Ascending aorta (tissue), 2 donors: ENCODE measurements around the gene ZCCHC13. TPM values are rescaled to one million over a fixed set of nuclear protein-coding genes. Genes with fewer than 3 reads are reported as not detected.

Source experiments
- DNase-seq, 2 donors: peaks; one replicate each; pipeline ENCODE4 v3.0.0-alpha.2; 2019; ENCODE audit warnings: low spot score in 2 of 2
- H3K27ac ChIP-seq, 2 donors: fragments of 200-600 bp; sonication (generic); one replicate each; pipeline ENCODE4 v1.5.1; 2016 to 2017; ENCODE audit warnings: mild to moderate bottlenecking in 1 of 2
- H3K27me3 ChIP-seq: fragments of 200-600 bp; sonication (generic); one replicate; pipeline ENCODE4 v1.5.1; 2017
- H3K36me3 ChIP-seq, 2 donors: fragments of 200-600 bp; sonication (generic); one replicate each; pipeline ENCODE4 v1.5.1; 2016
- H3K4me1 ChIP-seq, 2 donors: fragments of 200-600 bp; sonication (generic); one replicate each; pipeline ENCODE4 v1.5.1; 2016 to 2017; ENCODE audit warnings: mild to moderate bottlenecking in 1 of 2
- H3K4me3 ChIP-seq, 2 donors: fragments of 200-600 bp; sonication (generic); one replicate each; pipeline ENCODE4 v1.5.1; 2016 to 2017; ENCODE audit warnings: mild to moderate bottlenecking in 1 of 2
- H3K9me3 ChIP-seq, 2 donors: fragments of 200-600 bp; sonication (generic); one replicate each; pipeline ENCODE4 v1.5.1; 2016
- CTCF ChIP-seq, 3 experiments: fragments of 200-600 bp in 2 of 3; fragments of 450-650 bp in 1 of 3; sonication (generic) in 2 of 3; IDR thresholded peaks; one replicate each; pipeline ENCODE4 v1.5.1; 2016 to 2019; ENCODE audit warnings: antibody characterized with exemption in 3 of 3, mild to moderate bottlenecking in 1 of 3, moderate library complexity in 1 of 3
- intact Hi-C: fragments of 100-400 bp; cut with DNase I; formaldehyde crosslinking; loops from one replicate; pipeline ENCODE4 v1.15.1; 2023
- total RNA-seq: library from RNA; depleted of rRNA; stranded (reverse); fragments of >200 nt; gene quantifications from one replicate; pipeline ENCODE4 v1.1.0, GENCODE V29; 2016

The ZCCHC13 gene
- total RNA-seq, 1 donor from 2014 or later, result not detected

DNA sequence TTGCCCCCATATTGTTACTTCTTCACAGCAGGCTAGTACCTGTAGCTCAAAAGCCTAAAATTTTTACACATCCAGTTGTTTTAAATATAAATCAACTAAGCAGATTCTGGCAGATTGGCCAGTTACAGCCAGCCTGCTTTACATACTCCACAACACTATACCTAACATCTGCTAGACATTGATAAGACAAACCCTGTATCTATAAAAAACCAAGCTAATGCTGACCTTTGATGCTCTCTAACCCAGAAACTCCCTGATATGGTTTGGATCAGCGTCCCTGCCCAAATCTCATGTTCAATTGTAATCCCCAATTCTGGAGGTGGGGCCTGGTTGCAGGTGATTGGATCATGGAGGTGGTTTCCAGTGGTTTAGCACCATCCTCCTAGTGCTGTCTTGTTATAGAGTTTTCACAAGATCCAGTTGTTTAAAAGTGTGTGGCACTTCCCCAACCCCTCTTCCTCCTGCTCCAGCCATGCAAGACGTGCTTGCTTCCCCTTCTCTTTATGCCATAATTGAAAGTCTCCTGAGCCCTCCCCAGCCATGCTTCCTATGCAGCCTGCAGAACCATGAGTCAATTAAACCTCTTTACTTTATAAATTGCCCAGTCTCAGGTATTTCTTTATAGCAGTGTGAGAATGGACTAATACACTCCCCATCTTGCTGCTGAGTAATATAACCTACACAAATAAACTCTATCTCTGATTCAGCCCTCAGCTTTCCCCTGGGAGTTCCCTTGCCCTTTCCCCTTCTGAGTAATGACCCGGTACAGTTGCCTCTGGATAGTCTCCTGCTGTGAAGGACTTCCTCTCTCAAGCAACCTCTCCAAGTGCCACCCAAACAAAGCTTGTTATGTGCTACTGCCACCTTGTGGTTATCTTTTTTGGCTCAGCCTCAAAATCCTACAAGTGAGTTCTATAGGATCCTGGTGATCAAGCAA is 39.6 kb downstream of the ZCCHC13 start:
- TF ChIP-seq CTCF (IDR thresholded peaks at IDR 0.05), result peak; percentile 20 to 61 (median 34)
- H3K27ac ChIP-seq, result no peak overlapping the region
- H3K36me3 ChIP-seq, result no peaks in the 10 kb centered on the region
- H3K27me3 ChIP-seq, result no peaks in the 10 kb centered on the region
- intact Hi-C loops, result loop anchor here (1.0 kb wide), 1 partner anchor 488 kb away; no protein-coding TSS in a partner anchor
- H3K4me1 ChIP-seq, result no peaks in the 10 kb centered on the region
- H3K9me3 ChIP-seq, result peaks cover 4 to 12% of the 10 kb centered on the region in 2 donors
- H3K4me3 ChIP-seq, result no peak overlapping the region
- DNase-seq, result peak in 1 of 2 donors; percentile 77

- no peaks in the 10 kb centered on the region for H3K36me3 ChIP-seq
- no peak for DNase-seq
- H3K4me1 ChIP-seq, result no peaks in the 10 kb centered on the region
- H3K9me3 ChIP-seq, result peaks cover 4 to 6% of the 10 kb centered on the region in 2 donors
- intact Hi-C loops, result loop anchor here (1.0 kb wide), 1 partner anchor 489 kb away; no protein-coding TSS in a partner anchor
- TF ChIP-seq CTCF (IDR thresholded peaks at IDR 0.05), result no peak
- no peak overlapping the region for H3K4me3 ChIP-seq
- H3K27me3 ChIP-seq, result no peaks in the 10 kb centered on the region
- no peak overlapping the region for H3K27ac ChIP-seq
Observed at GRCh38 chrX:74344280-74344622, 40.3 kb downstream of the ZCCHC13 start.

DNA sequence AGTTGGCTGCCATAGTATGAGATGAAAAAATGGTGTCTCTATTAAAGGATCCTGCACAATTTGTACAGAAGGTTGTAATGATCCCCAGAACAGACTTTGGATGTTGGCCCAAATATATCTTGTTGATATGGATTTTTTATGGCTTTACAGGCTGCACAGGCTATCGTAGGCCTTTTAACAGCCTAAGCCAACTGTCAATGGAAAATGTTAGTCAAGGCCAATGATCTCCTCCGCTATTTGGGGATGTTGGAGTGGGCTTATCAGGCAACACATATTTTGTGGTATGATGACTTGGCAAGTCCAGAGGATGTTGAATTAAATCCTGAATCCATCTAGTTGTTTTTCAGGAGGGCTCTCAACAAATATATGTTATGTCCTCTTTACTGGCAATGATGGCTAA is 42.1 kb downstream of the ZCCHC13 start:
- Histone ChIP-seq H3K4me3 (no peak overlapping the region), H3K36me3 (no peaks in the 10 kb centered on the region), H3K27ac (no peak overlapping the region), H3K27me3 (no peaks in the 10 kb centered on the region), H3K9me3 (no peaks in the 10 kb centered on the region), H3K4me1 (no peaks in the 10 kb centered on the region)
- no peak for TF ChIP-seq CTCF (IDR thresholded peaks at IDR 0.05)
- intact Hi-C loops, result no loop called here
- DNase-seq, result no peak

- no peak overlapping the region for H3K27ac ChIP-seq
- no peak for TF ChIP-seq CTCF (IDR thresholded peaks at IDR 0.05)
- DNase-seq, result no peak
- intact Hi-C loops, result no loop called here
- no peaks in the 10 kb centered on the region for H3K4me1 ChIP-seq
- no peaks in the 10 kb centered on the region for H3K36me3 ChIP-seq
- H3K4me3 ChIP-seq, result no peak overlapping the region
- no peaks in the 10 kb centered on the region for H3K27me3 ChIP-seq
- no peaks in the 10 kb centered on the region for H3K9me3 ChIP-seq
Observed at GRCh38 chrX:74349387-74349786, 45.4 kb downstream of the ZCCHC13 start.

- Histone ChIP-seq H3K27me3 (no peaks in the 10 kb centered on the region), H3K36me3 (no peaks in the 10 kb centered on the region), H3K4me3 (no peak overlapping the region), H3K9me3 (no peaks in the 10 kb centered on the region), H3K4me1 (no peaks in the 10 kb centered on the region), H3K27ac (no peak overlapping the region)
- intact Hi-C loops, result no loop called here
- no peak for DNase-seq
- TF ChIP-seq CTCF (IDR thresholded peaks at IDR 0.05), result no peak
Observed at GRCh38 chrX:74351760-74352159, 47.8 kb downstream of the ZCCHC13 start.
